ENCODE results near the gene SMC4. TPM values are rescaled to one million over a fixed set of nuclear protein-coding genes. Genes with fewer than 3 reads are reported as not detected.

Gene SMC4
- total and polyA plus RNA-seq, 2 of the 13 experiments (the other 11 are each of a cell fraction or from before 2014, with no cell fraction given), result 19.2 to 74.3 TPM

DNA sequence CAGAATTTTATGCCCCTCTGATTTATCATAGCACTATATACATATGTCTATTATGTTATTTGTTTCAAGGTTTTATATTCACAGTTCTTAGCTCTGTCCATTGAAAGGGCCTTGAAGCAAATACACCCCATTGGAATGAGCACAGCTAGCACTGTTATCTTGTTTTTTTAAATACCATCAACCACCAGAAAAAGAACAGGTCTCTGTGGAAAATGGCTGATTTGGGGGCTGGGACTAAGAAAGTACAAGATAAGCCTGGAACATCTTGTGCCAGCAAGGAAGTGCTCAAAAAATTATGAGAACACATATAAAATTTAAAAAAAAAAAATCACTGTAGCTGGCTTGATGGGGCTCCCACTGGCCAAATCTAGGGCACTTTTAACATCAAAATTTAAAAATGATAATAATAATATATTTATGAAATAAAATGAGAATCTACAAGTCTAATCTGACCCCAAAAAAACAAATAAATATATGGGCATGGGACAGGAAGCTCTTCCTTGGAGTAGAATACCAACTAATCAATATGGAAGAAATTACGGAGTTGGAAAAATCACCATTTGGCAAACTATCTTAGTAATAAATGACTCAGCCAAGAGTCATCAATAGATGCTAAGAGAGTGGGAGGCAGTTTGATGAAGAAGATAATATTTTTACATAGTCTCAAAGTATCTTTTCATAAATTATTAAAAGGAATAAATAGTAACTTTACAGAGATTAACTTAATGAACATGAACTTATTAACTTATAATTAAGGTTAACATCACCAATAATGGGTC, 20.9 kb upstream of the SMC4 start:
- CTCF ChIA-PET (ENCODE audit: low intra/inter-chr PET ratio, low total read pairs), result no interaction called here
- Histone ChIP-seq H3K4me1 (ENCODE audit: insufficient read depth, low read length) (no peaks in the 10 kb centered on the region), H3K9me3 (ENCODE audit: low read length) (no peaks in the 10 kb centered on the region), H3K9ac (ENCODE audit: insufficient read depth, low read depth, low read length) (no peak overlapping the region), H3K4me2 (ENCODE audit: low read depth, low read length) (no peak overlapping the region), H3K27ac (ENCODE audit: extremely low read length, insufficient read depth, low read length) (no peak overlapping the region), H3K27me3 (ENCODE audit: control insufficient read depth in 1 of 2, insufficient read depth in 2 of 2, low read length in 2 of 2) (no peaks in the 10 kb centered on the region), H3K36me3 (replicated peaks in 1 of 2; ENCODE audit: control insufficient read depth in 1 of 2, insufficient read depth in 2 of 2, low read length in 2 of 2) (peaks cover 0 to 8% of the 10 kb centered on the region in 2 experiments; a peak in 2 of 5 replicates), H2AFZ (ENCODE audit: low read length) (no peak overlapping the region), H3K79me2 (ENCODE audit: insufficient read depth, low read length) (no peaks in the 10 kb centered on the region), H3K4me3 (replicated peaks in 1 of 3; ENCODE audit: insufficient read depth in 1 of 3, low read depth in 2 of 3, low read length in 3 of 3) (no peak overlapping the region), H4K20me1 (ENCODE audit: insufficient read depth, low read length) (no peaks in the 10 kb centered on the region)
- BruUV-seq (replicated peaks), result no TSS peak
- in situ Hi-C loops (cut with HindIII; ENCODE audit: extremely low pct_ligation_motif_present, low pct_unique_long_range_greater_than_20kb) (no loop called here), intact Hi-C loops (cut with micrococcal nuclease; ENCODE audit: unreplicated experiment) (no loop called here)
- ATAC-seq (no peak), DNase-seq (ENCODE audit: low spot score) (no peak), FAIRE-seq (no peak)
- WGBS (ENCODE audit: low lambda C conversion rate), result 97% methylated on average over 1 of the region's 1 CpG
- POLR2A ChIA-PET, result no interaction called here
- TF ChIP-seq, protein P1, sequence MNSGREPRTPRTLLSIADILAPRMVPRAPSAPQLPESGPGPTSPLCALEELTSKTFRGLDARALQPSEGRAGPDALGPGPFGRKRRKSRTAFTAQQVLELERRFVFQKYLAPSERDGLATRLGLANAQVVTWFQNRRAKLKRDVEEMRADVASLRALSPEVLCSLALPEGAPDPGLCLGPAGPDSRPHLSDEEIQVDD (CRISPR knock-in tag; IDR thresholded peaks at IDR 0.05; ENCODE audit: borderline replicate concordance), result no peak
- TF ChIP-seq DPF2 (CRISPR knock-in tag; IDR thresholded peaks at IDR 0.05; ENCODE audit: borderline replicate concordance, low read depth) (no peak), ZSCAN9 (CRISPR knock-in tag; IDR thresholded peaks at IDR 0.05; ENCODE audit: borderline replicate concordance) (no peak), ZSCAN31 (CRISPR knock-in tag; IDR thresholded peaks at IDR 0.05; ENCODE audit: low read depth) (no peak), ZNF605 (CRISPR knock-in tag; IDR thresholded peaks at IDR 0.05) (no peak), ZNF83 (CRISPR knock-in tag; IDR thresholded peaks at IDR 0.05; ENCODE audit: borderline replicate concordance) (no peak), NPAS2 (CRISPR knock-in tag; IDR thresholded peaks at IDR 0.05; ENCODE audit: borderline replicate concordance) (no peak), ZNF761 (CRISPR knock-in tag; conservative IDR thresholded peaks at IDR 0.05) (no peak), SP4 (CRISPR knock-in tag; IDR thresholded peaks at IDR 0.05) (no peak), ZFP41 (CRISPR knock-in tag; IDR thresholded peaks at IDR 0.05; ENCODE audit: borderline replicate concordance) (no peak), ESRRA (CRISPR knock-in tag; IDR thresholded peaks at IDR 0.05; ENCODE audit: low read depth) (no peak), ZNF615 (CRISPR knock-in tag; IDR thresholded peaks at IDR 0.05; ENCODE audit: borderline replicate concordance) (no peak), ZNF468 (CRISPR knock-in tag; IDR thresholded peaks at IDR 0.05) (no peak), SOX5 (CRISPR knock-in tag; IDR thresholded peaks at IDR 0.05; ENCODE audit: borderline replicate concordance) (no peak)
- TF ChIP-seq, protein P2, sequence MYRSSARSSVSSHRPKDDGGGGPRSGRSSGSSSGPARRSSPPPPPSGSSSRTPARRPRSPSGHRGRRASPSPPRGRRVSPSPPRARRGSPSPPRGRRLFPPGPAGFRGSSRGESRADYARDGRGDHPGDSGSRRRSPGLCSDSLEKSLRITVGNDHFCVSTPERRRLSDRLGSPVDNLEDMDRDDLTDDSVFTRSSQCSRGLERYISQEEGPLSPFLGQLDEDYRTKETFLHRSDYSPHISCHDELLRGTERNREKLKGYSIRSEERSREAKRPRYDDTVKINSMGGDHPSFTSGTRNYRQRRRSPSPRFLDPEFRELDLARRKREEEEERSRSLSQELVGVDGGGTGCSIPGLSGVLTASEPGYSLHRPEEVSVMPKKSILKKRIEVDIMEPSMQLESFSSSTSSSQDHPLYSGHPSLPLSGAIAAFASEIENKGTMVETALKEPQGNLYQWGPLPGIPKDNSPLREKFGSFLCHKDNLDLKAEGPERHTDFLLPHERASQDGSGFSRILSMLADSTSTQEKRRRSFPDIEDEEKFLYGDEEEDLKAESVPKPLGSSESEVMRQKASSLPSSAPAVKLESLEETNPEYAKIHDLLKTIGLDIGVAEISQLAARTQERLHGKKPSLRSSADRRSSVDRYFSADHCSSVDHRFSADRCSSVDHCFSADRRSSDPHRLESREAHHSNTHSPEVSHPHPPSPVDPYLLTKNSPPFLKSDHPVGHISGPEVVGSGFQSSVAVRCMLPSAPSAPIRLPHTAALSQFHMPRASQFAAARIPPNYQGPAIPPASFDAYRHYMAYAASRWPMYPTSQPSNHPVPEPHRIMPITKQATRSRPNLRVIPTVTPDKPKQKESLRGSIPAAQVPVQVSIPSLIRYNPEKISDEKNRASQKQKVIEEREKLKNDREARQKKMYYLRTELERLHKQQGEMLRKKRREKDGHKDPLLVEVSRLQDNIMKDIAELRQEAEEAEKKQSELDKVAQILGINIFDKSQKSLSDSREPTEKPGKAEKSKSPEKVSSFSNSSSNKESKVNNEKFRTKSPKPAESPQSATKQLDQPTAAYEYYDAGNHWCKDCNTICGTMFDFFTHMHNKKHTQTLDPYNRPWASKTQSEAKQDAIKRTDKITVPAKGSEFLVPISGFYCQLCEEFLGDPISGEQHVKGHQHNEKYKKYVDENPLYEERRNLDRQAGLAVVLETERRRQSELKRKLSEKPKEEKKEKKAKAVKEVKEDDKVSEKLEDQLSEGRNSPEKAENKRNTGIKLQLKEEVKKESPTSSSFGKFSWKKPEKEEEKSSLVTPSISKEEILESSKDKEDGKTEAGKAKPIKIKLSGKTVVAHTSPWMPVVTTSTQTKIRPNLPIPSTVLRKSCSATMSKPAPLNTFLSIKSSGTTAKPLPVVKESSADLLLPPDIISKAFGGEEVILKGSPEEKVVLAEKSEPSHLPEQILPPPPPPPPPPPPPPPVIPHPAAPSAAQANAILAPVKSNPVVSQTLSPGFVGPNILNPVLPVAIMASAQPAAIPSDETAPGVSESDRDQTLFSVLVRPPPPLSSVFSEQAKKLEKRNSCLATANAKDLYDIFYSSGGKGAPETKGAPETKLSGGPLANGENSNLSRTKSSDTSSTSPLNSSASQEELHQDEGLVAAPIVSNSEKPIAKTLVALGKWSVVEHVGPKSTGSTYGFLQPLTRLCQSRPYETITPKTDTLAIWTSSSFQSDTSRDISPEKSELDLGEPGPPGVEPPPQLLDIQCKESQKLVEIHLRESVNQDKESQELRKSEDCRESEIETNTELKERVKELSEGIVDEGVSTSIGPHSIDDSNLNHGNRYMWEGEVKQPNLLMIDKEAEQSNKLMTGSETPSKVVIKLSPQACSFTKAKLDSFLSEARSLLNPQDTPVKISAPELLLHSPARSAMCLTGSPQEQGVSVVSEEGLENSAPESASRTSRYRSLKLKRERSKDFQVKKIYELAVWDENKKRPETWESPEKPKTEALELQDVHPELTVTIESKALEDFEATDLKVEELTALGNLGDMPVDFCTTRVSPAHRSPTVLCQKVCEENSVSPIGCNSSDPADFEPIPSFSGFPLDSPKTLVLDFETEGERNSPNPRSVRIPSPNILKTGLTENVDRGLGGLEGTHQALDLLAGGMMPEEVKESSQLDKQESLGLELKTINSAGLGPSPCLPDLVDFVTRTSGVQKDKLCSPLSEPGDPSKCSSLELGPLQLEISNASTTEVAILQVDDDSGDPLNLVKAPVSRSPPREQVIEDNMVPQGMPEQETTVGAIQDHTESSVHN (CRISPR knock-in tag; IDR thresholded peaks at IDR 0.05), result no peak
- TF ChIP-seq, protein P3, sequence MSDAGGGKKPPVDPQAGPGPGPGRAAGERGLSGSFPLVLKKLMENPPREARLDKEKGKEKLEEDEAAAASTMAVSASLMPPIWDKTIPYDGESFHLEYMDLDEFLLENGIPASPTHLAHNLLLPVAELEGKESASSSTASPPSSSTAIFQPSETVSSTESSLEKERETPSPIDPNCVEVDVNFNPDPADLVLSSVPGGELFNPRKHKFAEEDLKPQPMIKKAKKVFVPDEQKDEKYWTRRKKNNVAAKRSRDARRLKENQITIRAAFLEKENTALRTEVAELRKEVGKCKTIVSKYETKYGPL (CRISPR knock-in tag; IDR thresholded peaks at IDR 0.05), result no peak
